Measurements from ENCODE around the gene GPA33. TPM values are rescaled to one million over a fixed set of nuclear protein-coding genes. Genes with fewer than 3 reads are reported as not detected.
A peak's percentile ranks its signal among the peaks of the same experiment; 100 is the strongest.
"Not testable (repeated sequence)": the region's sequence is repeated elsewhere in the genome, so short reads cannot be mapped to it uniquely, and the experiment has no call there.

The GPA33 gene
- polyA plus RNA-seq, 1 donor, result 0.12 TPM

GRCh38 chr1:167054946-167055630, 35.1 kb downstream of the GPA33 start:
- no peak for DNase-seq

GRCh38 chr1:167054531-167054930, 35.6 kb downstream of the GPA33 start:
- DNase-seq, result no peak

- no peak for DNase-seq
Observed at GRCh38 chr1:167052389-167052788, 37.8 kb downstream of the GPA33 start.

GRCh38 chr1:167051907-167052306, 38.3 kb downstream of the GPA33 start:
- no peak for DNase-seq

- peak; percentile 24 for DNase-seq
Observed at GRCh38 chr1:167043752-167044488, 46.3 kb downstream of the GPA33 start.

- DNase-seq, result no peak
Observed at GRCh38 chr1:167033646-167034045, 56.5 kb downstream of the GPA33 start.

- not testable (repeated sequence) for DNase-seq
Observed at GRCh38 chr1:167029553-167029952, 60.6 kb downstream of the GPA33 start.

GRCh38 chr1:167022384-167022783, 67.8 kb downstream of the GPA33 start:
- no peak for DNase-seq

GRCh38 chr1:167016100-167016750, 74.0 kb downstream of the GPA33 start:
- no peak for DNase-seq

- no peak for DNase-seq
Observed at GRCh38 chr1:167013108-167013929, 76.9 kb downstream of the GPA33 start.

- no peak for DNase-seq
Observed at GRCh38 chr1:167012570-167012969, 77.6 kb downstream of the GPA33 start.

GRCh38 chr1:167011560-167012191, 78.5 kb downstream of the GPA33 start:
- DNase-seq, result no peak

GRCh38 chr1:167003711-167004110, 86.5 kb downstream of the GPA33 start:
- DNase-seq, result no peak

Other genes starting within 250 kb of the GPA33 start
- gene TADA1, start 214.1 kb downstream of the GPA33 start, polyA plus RNA-seq (ENCODE audit: insufficient read length), result 13.5 TPM
- gene ILDR2, start 114.8 kb downstream of the GPA33 start, polyA plus RNA-seq (ENCODE audit: insufficient read length), result 3.8 TPM
- 0.99 TPM for gene MAEL, start 101.1 kb downstream of the GPA33 start, polyA plus RNA-seq (ENCODE audit: insufficient read length)
- 138 TPM for gene STYXL2, start 3.7 kb upstream of the GPA33 start, polyA plus RNA-seq (ENCODE audit: insufficient read length)
- 6.1 TPM for gene POU2F1, start 130.5 kb upstream of the GPA33 start, polyA plus RNA-seq (ENCODE audit: insufficient read length)

Measured in hindlimb muscle (tissue), 1 donor.